ENCODE measurements around the gene ALAD. TPM values are rescaled to one million over a fixed set of nuclear protein-coding genes. Genes with fewer than 3 reads are reported as not detected.

ALAD gene
- total RNA-seq, 1 donor from 2014 or later: 26.2 TPM

- Mint-ChIP-seq H3K4me3 (ENCODE audit: unreplicated experiment) (peak overlapping the region; percentile 60), H3K27ac (ENCODE audit: unreplicated experiment) (no peak overlapping the region), H3K36me3 (ENCODE audit: unreplicated experiment) (no peaks in the 10 kb centered on the region), H3K4me1 (ENCODE audit: unreplicated experiment) (peaks cover 14% of the 10 kb centered on the region), H3K9me3 (ENCODE audit: unreplicated experiment) (no peaks in the 10 kb centered on the region), H3K27me3 (ENCODE audit: unreplicated experiment) (peaks cover 67% of the 10 kb centered on the region)
- no peak for TF ChIP-seq CTCF (IDR thresholded peaks at IDR 0.05)
- no peak for DNase-seq (ENCODE audit: extremely low spot score, unreplicated experiment)
Measured at GRCh38 chr9:113350107-113350661, 50.9 kb downstream of the ALAD start.

- H3K9me3 Mint-ChIP-seq (ENCODE audit: unreplicated experiment): no peaks in the 10 kb centered on the region
- TF ChIP-seq CTCF (IDR thresholded peaks at IDR 0.05): no peak
- peak within 1 kb of the TSS; percentile 60 for H3K4me3 Mint-ChIP-seq (ENCODE audit: unreplicated experiment)
- H3K36me3 Mint-ChIP-seq (ENCODE audit: unreplicated experiment): no peaks in the 10 kb centered on the region
- H3K27me3 Mint-ChIP-seq (ENCODE audit: unreplicated experiment): peaks cover 61% of the 10 kb centered on the region
- no peak for DNase-seq (ENCODE audit: extremely low spot score, unreplicated experiment)
- H3K27ac Mint-ChIP-seq (ENCODE audit: unreplicated experiment): no peak within 1 kb of the TSS
- peaks cover 14% of the 10 kb centered on the region for H3K4me1 Mint-ChIP-seq (ENCODE audit: unreplicated experiment)
Measured at GRCh38 chr9:113349445-113350094, 51.5 kb downstream of the ALAD start, which contains the start of gene BSPRY. Gene BSPRY (plus strand): TSS chr9:113349541. CDS start chr9:113349580, 39 bp downstream.

- H3K27me3 Mint-ChIP-seq (ENCODE audit: unreplicated experiment): peaks cover 56% of the 10 kb centered on the region
- H3K4me1 Mint-ChIP-seq (ENCODE audit: unreplicated experiment): peaks cover 14% of the 10 kb centered on the region
- TF ChIP-seq CTCF (IDR thresholded peaks at IDR 0.05): no peak
- no peaks in the 10 kb centered on the region for H3K36me3 Mint-ChIP-seq (ENCODE audit: unreplicated experiment)
- H3K27ac Mint-ChIP-seq (ENCODE audit: unreplicated experiment): no peak overlapping the region
- no peak for DNase-seq (ENCODE audit: extremely low spot score, unreplicated experiment)
- no peaks in the 10 kb centered on the region for H3K9me3 Mint-ChIP-seq (ENCODE audit: unreplicated experiment)
- H3K4me3 Mint-ChIP-seq (ENCODE audit: unreplicated experiment): peak overlapping the region; percentile 57
Measured at GRCh38 chr9:113349066-113349444, 52.0 kb downstream of the ALAD start.

- TF ChIP-seq CTCF (IDR thresholded peaks at IDR 0.05): no peak
- Mint-ChIP-seq H3K4me1 (ENCODE audit: unreplicated experiment) (peaks cover 20% of the 10 kb centered on the region), H3K27me3 (ENCODE audit: unreplicated experiment) (peaks cover 52% of the 10 kb centered on the region), H3K4me3 (ENCODE audit: unreplicated experiment) (no peak overlapping the region), H3K36me3 (ENCODE audit: unreplicated experiment) (no peaks in the 10 kb centered on the region), H3K9me3 (ENCODE audit: unreplicated experiment) (no peaks in the 10 kb centered on the region), H3K27ac (ENCODE audit: unreplicated experiment) (no peak overlapping the region)
- no peak for DNase-seq (ENCODE audit: extremely low spot score, unreplicated experiment)
Measured at GRCh38 chr9:113348437-113348836, 52.6 kb downstream of the ALAD start.

GRCh38 chr9:113345671-113346070, 55.4 kb downstream of the ALAD start:
- H3K27ac Mint-ChIP-seq (ENCODE audit: unreplicated experiment): no peak overlapping the region
- H3K9me3 Mint-ChIP-seq (ENCODE audit: unreplicated experiment): no peaks in the 10 kb centered on the region
- H3K4me1 Mint-ChIP-seq (ENCODE audit: unreplicated experiment): peaks cover 20% of the 10 kb centered on the region
- TF ChIP-seq CTCF (IDR thresholded peaks at IDR 0.05): no peak
- DNase-seq (ENCODE audit: extremely low spot score, unreplicated experiment): no peak
- H3K4me3 Mint-ChIP-seq (ENCODE audit: unreplicated experiment): no peak overlapping the region
- no peaks in the 10 kb centered on the region for H3K36me3 Mint-ChIP-seq (ENCODE audit: unreplicated experiment)
- peaks cover 30% of the 10 kb centered on the region for H3K27me3 Mint-ChIP-seq (ENCODE audit: unreplicated experiment)
